GM21528 (cell line): ENCODE data around the gene C11orf16.
"Not testable (repeated sequence)": the region's sequence is repeated elsewhere in the genome, so short reads cannot be mapped to it uniquely, and the experiment has no call there.

Experiments
- ATAC-seq: cut with Tn5 transposase; IDR thresholded peaks from one replicate; pipeline ENCODE4 v1.9.1; 2021; ENCODE audit warnings: mild to moderate bottlenecking, moderate library complexity; ENCODE audit not compliant: unreplicated experiment, low FRiP score

The C11orf16 gene

DNA sequence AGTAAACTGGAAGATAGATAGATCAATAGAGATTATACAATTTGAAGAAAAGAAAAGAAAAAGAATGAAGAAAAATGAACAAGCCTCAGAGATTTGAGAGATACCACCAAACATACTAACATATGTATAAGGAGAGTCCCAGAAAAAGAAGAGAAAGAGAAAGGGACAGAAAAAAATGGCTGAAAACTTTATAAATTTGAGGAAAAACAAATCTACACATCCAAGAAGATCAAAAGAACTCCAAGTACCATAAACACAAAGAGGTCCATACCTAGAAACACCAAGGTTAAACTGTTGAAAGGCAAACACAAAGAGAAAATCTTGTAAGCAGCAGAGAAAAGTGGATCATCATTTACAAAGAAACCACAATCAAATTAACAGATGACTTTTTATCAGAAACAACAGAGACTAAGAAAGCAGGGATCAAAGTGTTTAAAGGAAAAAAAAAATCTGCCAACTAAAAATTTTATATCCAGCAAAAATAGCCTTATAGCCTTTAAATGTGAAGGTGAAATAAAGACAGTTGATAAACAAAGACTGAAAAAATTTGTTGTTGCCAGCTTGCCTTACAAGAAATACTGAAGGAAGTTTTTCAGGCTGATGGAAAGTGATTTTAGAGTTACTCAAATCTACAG lies 33.5 kb downstream of the C11orf16 start:
- no peak for ATAC-seq

DNA sequence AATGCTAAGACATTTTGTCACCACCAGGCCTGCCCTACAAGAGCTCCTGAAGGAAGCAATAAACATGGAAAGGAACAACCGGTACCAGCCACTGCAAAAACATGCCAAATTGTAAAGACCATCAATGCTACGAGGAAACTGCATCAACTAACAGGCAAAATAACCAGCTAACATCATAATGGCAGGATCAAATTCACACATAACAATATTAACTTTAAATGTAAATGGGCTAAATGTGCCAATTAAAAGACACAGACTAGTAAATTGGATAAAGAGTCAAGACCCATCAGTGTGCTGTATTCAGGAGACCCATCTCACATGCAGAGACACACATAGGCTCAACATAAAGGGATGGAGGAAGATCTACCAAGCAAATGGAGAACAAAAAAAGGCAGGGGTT lies 41.6 kb downstream of the C11orf16 start:
- not testable (repeated sequence) for ATAC-seq

DNA sequence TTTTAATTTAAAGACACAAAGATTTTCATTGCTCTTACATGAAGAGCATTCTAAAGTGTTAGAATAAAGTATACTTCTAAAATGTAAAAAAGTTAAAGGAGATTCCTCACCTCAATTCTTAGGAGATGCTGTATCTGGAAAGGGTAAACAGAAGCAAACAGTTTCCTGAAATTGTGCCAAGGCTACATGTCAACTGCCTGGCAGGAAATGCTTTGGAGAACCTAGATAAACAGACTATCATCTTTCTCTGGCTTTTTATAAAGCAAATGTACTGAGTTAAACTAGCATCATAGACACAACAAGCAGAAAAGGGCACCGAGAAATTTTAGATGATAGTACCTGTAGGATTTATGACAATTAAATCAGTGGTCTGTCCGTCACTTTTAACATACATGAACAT lies 46.4 kb downstream of the C11orf16 start:
- no peak for ATAC-seq

DNA sequence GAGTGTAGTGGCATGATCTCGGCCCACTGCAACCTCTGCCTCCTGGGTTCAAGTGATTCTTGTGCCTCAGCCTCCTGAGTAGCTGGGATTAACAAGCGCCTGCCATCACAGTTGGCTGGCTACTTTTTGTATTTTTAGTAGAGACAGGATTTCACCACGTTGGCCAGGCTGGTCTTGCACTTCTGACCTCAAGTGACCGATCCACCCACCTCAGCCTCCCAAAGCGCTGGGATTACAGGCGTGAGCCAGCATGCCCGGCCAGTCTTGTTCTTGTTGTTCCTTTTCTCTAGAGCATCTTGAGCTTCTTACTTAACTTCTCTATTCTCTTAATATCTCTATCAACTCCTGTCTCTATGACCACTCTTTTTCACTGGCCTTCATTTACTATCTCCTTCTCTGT lies 51.2 kb downstream of the C11orf16 start:
- ATAC-seq, result not testable (repeated sequence)

DNA sequence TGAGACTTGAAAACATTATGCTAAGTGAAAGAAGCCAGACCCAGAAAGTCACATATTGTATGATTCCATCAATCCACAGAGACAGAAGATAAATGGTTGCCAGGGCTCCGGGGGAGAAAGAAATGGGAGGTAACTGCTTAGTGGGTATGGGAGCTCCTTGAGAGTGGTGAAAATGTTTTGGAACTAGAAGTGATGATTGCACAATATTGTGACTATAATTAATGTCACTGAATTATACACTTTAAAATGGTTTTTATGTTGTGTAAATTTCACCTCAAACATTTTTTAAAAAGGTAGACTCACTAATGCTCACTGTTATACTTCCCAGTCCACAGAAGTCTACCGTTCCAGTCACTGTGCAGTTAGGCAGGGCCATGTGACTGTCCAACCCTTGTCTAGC lies 54.0 kb downstream of the C11orf16 start:
- ATAC-seq, result no peak

DNA sequence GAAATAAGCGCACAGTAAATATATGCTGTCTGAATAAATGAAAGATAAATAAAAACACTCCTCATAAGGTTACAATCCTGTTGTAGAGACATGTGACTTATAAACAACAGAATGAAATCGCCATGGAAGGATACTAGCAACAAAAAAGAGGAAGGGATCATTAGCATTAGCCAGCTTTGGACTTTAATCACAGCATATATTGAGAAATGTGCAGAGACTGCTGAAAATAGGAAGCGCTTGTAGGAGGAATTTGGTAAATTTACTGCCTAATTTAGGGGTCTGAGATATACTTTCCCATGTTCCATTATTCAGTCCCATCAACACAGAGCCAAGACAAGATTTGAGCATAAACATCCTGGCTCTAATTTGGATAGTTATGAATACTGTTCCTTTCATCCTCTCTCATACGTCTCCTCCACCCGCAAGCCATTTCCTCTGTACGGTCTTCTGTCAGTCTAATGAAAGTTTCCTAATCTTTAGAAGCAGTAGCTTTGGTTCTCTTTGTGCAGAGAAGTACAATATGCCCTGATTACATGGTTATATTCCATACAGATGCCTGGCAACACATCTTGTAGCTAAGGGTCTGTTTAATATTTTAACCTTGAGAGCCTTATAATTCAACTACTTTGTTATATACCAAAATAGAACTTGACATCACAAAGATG lies 58.9 kb downstream of the C11orf16 start:
- no peak for ATAC-seq

DNA sequence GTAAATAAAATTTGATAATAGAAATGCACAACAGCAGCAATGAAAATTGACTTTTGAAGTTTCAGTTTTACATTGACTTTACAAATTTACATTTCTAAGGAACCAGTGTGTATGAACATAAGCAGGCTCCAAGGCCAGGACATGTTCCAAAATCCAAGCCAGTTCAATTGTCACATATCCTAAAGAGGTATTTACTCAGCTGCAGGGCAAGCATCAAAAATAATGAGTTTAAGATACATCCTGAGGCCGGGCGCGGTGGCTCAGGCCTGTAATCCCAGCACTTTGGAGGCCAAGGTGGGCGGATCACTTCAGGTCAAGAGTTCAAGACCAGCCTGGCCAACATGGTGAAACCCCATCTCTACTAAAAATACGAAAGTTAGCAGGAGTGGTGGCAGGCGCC lies 60.8 kb downstream of the C11orf16 start:
- no peak for ATAC-seq

DNA sequence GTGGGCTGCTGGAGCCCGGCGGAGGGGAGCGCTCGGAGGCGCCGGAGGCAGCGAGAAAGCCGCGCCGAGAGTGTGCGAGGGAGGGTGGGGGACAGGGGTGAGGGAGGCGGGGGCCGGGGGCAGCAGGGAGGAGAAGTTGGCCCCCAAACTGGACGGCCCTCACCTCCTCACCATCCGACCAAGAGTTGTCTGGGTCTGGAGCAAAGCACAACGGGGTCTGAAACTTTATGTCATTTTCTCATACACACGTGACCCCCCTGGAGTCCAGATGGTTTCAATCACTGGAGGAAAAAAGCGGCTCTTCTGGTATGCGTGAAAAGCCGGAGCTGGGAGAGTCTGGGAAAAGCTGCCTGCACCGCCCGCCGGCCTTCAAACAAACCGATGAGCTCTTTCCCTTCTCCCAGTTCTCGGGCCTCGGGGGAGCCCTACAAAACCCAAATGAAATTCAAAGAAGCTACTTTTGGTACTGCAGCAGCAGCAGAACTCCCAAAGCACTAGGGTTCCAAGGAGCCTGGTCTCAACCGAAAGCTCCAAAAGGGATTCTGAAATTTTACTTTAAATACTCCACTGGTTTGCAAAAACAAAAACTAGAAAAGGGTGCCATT lies 61.5 kb downstream of the C11orf16 start:
- no peak for ATAC-seq

DNA sequence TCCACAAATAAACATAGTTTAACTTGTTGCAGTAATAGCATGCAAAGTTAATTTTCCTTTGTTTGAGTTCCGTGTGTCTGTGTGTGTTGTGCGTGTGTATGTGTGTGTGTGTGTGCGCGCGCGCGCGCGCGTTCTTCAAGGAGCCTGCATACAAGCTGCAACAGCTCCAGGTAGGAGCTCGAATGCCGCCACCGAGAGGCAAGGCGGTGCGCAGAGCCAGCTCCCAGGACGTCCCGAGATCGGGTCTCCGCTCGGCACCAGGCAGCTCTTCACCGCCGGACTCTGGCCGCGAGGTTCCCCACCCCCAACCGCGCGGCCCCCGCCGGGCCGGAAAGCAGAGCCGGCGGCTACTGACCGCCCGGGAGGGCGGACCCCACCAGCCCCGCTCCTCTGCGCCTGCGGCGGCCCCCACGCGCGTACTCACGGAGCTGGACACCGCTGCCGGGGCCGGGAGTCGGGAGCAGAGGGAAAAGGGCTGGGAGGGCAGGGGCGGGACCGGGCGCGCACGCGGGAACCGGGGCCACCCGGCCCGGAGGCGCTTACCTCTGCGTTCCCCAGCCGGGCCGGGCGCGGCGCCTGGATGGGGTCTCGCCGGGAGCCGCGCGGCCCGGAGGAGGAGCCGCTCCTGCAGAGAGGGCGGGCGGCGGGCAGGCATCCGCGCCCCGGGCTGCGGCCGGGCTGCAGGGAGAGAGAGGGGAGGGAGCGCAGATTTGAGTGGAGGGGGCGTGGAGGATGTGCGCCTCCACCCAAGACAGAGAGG lies 62.2 kb downstream of the C11orf16 start:
- no peak for ATAC-seq
